Mesenchymal stem cell (in vitro differentiated cells and primary cell): ENCODE measurements around the gene MBNL2. TPM values are rescaled to one million over a fixed set of nuclear protein-coding genes. Genes with fewer than 3 reads are reported as not detected.

Experiments used
- small RNA-seq: library from polyadenylated mRNA; stranded (forward); fragments of <200 nt; extraction: miRNeasy Mini kit (QIAGEN cat#:217004); gene quantifications from one replicate; pipeline ENCODE3, GENCODE V24; 2013; ENCODE audit warnings: low read depth

Gene MBNL2

Small RNAs within 50 kb of the gene (small RNA-seq; reads per million reads assigned to genes)
- not detected for gene AL442067.1
- gene RNA5SP37 = not detected
